HG03469 (cell line): ENCODE measurements around the gene HNRNPM.

Experiments used
- ATAC-seq: cut with Tn5 transposase; IDR thresholded peaks from one replicate; pipeline ENCODE4 v1.9.1; 2021; ENCODE audit warnings: mild to moderate bottlenecking, moderate library complexity, moderate number of reproducible peaks; ENCODE audit not compliant: unreplicated experiment

Gene HNRNPM

DNA sequence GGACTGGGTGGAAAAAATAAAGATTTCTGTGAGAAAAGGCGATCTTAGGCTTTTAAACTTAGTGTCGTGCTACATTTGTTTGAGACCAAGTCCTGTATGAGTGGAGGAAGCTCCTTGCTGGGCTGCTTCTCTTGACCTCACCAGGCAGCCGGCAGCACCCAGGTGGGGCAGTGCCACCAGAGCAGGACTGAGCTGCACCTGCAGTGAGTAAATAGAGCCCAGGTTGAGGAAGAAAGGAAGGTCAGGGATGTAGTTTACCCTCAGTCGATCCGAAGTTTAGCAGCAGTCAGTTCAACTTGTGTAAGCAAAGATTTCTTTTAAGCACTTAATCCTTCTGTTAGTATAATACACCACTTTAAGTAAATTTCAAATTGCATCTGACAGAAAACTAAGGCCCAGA lies 13.6 kb downstream of the HNRNPM start:
- ATAC-seq: no peak

DNA sequence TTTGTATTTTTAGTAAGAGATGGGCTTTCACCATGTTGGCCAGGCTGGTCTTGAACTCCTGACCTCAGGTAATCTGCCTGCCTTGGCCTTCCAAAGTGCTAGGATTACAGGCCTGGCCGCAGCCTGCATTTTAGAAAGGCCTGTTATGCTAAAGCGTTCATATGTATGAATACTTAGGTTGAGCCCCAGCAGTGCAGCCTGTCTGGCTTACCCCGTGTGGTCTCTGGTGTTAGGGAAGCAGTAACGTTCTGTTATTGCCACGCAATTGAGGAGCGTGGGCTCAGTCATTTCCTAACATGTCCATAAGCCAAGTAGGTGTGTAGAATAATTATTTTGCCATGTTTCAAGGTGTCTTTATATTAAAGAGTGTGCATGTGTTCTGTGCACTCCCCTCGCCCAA lies 14.3 kb downstream of the HNRNPM start:
- ATAC-seq: no peak

- ATAC-seq: no peak
Measured at GRCh38 chr19:8459520-8460270, 14.9 kb downstream of the HNRNPM start.

DNA sequence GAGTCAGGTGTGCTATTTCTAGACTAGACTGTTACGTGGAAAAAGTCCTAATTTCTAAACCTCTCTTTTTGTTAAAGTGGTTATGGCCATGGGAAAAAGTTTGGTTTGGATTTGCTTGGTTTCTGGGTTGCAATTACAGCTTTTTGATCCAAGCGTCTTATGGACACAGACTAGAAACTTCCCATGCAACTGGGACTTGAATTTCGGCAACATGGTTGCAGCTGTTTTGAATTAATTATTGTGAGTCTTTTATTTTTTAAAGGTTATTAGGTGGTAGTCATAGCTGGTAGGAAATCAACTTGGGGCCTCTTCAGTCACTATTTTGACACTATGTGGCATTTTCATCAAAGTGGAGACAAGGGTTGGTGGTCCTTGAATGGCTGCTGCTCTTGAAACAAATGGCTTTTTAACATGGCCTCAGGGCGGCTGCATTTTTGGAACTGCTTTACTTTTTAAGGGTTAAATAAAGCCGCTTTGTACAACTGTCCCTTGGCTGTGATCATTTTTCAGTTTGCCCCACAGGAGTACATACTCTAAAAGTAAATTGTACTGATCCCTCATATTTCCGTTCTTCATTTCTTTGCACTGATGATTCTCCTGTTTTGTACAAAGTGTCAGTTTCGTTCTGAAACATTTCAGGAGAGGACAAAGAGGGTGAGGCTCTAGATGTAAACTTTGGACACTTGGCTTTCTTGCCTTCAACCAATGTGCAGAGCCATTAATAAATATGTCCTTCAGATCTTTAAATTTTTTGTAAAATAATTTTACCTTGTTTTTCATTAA lies 15.9 kb downstream of the HNRNPM start:
- ATAC-seq: no peak

DNA sequence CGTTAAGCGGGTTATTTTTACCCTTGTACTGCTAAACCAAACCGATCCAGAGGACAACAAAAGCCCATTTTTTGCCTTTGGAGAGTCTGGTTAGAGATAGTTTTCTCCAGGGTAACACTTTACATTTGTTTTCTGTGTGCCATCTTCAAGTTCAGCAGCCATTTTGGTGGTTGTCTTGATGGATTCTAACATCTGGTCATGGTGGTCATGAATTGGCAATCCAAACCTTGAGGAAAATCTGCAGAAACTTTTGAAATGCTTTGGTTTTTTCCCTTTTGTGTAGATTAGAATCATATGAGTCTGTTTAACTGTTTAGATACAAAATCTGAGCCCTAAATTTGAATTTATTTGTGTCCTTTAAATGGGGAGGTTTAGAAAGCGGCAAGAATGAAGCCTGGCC lies 16.6 kb downstream of the HNRNPM start:
- no peak for ATAC-seq

DNA sequence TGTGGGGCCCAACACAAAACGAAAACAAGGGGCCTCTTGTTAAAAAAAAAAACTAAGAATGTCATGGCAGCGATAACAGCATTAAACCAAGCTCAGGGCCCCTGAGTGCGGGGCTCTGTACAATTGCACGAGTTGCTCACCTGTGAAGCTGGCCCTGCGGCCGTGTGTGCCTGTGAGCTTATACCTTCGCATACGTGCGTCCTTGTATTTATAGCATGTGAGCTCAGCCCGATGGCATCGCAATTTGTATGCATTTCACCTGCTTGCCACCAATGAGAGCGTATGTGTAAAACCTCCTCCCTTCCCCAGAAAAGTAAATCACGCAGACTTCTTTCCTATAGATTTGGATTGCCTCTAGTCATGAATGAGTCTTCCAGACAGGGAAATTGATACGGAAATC lies 17.1 kb downstream of the HNRNPM start:
- ATAC-seq: no peak

GRCh38 chr19:8462571-8462970 lies 17.8 kb downstream of the HNRNPM start:
- no peak for ATAC-seq

DNA sequence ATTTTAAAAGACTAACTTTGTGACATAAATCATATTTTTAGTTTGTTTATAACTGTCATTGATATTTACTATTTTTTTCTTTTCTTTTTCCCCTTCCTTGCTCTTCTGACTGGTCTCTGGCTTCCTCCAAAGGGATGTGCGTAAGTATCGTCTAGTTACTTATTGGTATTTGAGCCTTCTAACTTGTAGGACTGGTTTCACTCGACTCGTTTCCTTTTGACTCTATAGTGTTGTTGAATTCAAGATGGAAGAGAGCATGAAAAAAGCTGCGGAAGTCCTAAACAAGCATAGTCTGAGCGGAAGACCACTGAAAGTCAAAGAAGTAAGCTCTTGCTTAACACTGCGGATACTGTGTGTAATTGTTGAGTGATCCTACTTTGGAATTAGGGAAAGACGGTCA lies 18.6 kb downstream of the HNRNPM start:
- no peak for ATAC-seq

GRCh38 chr19:8466018-8466417 lies 21.2 kb downstream of the HNRNPM start:
- no peak for ATAC-seq

DNA sequence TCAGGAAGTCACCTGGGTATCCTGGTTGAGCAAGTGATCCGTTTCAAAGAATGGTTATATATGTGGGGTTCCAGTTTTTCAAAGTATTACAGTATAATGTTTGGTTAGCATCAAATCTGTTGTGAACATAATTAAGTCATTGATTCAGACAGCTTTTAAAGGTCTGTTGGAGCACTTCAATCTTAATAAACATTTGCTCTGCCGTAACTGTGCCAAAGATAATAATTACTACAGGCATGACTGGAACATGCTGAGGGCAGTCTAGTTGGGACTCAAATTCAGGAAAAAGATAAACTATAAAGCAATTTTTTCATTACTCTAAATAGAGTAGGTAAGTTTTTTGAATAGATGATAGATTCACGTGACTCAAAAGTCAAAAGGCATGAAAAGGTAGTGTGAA lies 23.3 kb downstream of the HNRNPM start:
- no peak for ATAC-seq

DNA sequence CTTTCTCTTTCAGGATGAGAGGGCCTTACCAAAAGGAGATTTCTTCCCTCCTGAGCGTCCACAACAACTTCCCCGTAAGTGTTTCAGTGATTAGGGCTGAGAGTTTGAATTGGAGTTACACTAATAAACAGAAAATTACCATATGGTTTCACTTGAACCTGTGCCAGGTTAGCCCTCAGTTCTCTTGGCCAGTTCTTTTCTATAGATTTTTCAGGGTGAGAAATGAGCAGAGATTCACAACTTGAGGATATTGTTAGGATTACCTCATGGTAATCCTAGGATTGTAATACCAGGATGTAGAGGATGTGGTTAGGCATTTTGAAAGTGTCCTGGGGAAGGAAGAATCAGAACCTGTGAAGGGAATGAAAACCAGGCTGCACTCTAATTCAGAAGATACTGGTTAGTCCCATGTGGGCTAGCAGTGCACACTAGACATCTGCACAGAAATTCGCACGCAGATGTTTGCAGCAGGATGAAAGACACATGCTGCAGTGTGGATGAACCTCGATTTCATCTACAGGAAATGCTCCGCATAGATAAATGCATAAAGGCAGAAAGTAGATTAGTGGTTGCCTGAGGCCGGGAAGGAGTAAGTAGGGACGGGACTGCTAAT lies 24.1 kb downstream of the HNRNPM start:
- ATAC-seq: no peak

DNA sequence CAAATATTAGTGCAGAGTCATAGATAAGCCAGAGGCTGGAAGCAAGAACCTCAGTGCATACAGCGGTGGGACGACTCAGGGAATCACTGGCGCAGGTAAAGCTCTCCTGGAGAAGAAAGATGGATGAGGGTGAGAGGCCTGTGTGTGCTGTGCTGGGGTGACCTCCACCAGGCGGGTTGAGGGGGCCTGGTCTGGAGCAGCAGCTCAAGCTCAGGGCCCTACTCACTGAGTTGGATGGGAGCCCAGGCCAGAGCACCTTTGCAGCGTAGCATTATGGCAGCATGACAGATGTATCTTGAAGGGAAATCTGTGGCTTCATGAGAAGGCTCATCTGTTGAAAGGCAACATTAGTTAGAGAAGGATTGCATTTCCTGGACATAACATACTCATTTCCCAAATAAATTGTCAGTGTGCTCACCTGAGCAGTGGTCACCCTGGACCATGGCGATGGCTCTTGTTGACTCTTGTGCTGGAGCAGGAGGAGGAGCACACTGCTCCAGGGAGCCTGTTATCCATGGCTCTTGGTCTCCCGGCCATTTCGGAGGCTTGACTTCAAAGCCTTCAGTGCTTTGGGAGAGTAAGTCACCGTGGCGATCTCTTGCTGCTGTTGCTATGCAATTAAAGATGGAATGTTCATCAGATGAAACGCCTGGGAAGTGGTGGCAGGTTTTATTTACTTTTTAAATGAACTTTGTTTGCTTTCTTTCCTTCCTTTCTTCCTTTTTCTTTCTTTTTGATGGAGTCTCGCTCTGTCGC lies 25.0 kb downstream of the HNRNPM start:
- no peak for ATAC-seq

GRCh38 chr19:8473648-8474476 lies 29.1 kb downstream of the HNRNPM start:
- no peak for ATAC-seq

DNA sequence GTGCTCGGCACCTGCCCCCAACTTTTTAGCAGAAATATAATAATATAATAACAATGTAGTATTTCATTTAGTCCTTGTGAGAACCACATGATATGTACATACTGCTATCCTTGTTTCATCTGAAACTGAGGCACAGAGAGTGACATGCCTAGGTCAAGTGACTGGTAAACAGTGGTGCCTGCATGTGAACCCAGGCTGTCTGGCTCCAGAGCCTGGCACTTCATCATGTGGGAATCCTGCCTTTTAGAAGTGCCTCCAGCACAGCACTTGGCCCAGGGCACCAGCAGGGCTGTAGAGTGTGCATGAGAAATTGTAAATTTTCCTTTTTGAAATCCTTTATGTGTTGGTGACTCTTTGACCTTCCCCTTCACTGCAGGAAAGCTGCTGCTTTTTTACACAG lies 30.2 kb downstream of the HNRNPM start:
- no peak for ATAC-seq

DNA sequence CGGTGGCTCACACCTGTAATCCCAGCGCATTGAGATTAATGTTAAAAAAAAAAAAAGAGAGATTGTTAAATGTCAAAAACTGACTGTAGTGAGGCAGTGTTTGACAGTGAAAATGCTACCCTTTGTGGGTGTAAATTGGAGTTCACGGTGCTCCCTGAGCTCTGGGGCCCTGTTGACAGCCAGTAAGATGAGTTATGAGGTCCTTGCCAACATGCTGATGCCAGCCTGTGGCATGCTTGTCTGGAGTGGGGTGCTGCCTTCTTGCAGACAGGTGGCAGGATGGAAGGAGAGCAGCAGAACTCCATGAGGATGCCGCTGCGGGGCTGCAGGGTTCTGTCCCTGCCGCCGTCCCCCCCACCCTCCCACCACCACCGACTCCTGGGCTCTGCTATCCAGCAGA lies 31.7 kb downstream of the HNRNPM start:
- no peak for ATAC-seq

- ATAC-seq: no peak
Measured at GRCh38 chr19:8477889-8478288, 33.1 kb downstream of the HNRNPM start.

DNA sequence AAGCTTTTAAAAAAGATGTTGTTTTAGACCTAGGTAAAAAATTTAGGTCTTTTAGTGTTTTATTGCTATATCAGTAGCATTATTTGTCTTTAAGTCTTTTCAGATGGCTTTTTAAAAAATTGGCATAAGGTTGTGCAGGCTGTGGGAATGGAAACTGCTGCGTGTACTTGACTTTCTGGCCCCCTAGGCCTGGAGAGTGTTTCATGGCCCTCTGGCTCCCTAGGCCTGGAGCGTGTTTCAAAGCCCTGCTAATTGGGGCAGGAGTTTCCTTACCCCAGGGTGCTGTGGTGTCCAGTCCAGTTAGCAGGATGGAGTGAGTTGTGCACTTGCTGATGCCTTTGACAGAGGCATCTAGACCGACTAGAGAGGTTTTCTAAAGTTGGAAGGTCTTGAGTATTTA lies 33.8 kb downstream of the HNRNPM start:
- no peak for ATAC-seq

GRCh38 chr19:8481201-8481600 lies 36.4 kb downstream of the HNRNPM start:
- no peak for ATAC-seq

GRCh38 chr19:8481616-8482015 lies 36.8 kb downstream of the HNRNPM start:
- no peak for ATAC-seq

GRCh38 chr19:8482696-8483095 lies 37.9 kb downstream of the HNRNPM start:
- ATAC-seq: no peak
